GM04504 (cell line): ENCODE results near the gene CHRM5.

Experiments
- DNase-seq: peaks from one replicate; pipeline ENCODE4 v3.0.0-alpha.2; 2012; ENCODE audit warnings: low read depth

Gene CHRM5

GRCh38 chr15:34102175-34102925 is 134.1 kb downstream of the CHRM5 start:
- DNase-seq: no peak

GRCh38 chr15:34106423-34106822 is 138.1 kb downstream of the CHRM5 start:
- no peak for DNase-seq

GRCh38 chr15:34107315-34107714 is 139.0 kb downstream of the CHRM5 start:
- DNase-seq: no peak

GRCh38 chr15:34109797-34110663 is 141.7 kb downstream of the CHRM5 start:
- DNase-seq: no peak

GRCh38 chr15:34111488-34111887 is 143.2 kb downstream of the CHRM5 start:
- no peak for DNase-seq

- DNase-seq: no peak
Observed at GRCh38 chr15:34114215-34114614, 145.9 kb downstream of the CHRM5 start.

GRCh38 chr15:34114739-34115138 is 146.4 kb downstream of the CHRM5 start:
- no peak for DNase-seq

GRCh38 chr15:34116620-34117019 is 148.3 kb downstream of the CHRM5 start:
- no peak for DNase-seq
